ENCODE data around the gene FAM131C.

DNA sequence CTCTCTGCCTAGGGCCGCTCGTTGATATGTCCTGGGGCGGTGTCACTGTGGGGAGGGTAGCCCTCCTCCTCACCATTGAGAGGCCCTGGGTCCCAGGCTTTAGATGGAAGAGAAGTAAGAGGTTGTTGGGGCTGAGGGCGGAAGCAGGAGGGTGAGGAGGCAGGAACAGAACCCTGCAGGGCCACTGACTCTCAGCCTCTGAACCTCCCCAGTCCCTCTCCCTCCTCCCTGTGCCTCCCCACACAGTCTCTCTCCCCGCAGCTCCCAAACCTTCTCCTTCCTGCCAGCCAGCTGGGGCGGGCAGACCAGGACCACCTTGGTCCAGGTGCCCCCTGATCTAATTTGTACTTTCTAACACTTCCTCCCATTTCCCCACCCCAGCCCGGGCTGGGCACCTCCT lies 14.3 kb upstream of the FAM131C start:
- TF ChIP-seq, protein P1, sequence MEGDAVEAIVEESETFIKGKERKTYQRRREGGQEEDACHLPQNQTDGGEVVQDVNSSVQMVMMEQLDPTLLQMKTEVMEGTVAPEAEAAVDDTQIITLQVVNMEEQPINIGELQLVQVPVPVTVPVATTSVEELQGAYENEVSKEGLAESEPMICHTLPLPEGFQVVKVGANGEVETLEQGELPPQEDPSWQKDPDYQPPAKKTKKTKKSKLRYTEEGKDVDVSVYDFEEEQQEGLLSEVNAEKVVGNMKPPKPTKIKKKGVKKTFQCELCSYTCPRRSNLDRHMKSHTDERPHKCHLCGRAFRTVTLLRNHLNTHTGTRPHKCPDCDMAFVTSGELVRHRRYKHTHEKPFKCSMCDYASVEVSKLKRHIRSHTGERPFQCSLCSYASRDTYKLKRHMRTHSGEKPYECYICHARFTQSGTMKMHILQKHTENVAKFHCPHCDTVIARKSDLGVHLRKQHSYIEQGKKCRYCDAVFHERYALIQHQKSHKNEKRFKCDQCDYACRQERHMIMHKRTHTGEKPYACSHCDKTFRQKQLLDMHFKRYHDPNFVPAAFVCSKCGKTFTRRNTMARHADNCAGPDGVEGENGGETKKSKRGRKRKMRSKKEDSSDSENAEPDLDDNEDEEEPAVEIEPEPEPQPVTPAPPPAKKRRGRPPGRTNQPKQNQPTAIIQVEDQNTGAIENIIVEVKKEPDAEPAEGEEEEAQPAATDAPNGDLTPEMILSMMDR (IDR thresholded peaks at IDR 0.05; ENCODE audit: low read depth, low read length): no peak
- no peak for TF ChIP-seq EZH2phosphoT487 (IDR thresholded peaks at IDR 0.05; ENCODE audit: low read depth)

All from OCI-LY3 (cell line).